ENCODE data around the gene KRT86.
A peak's percentile ranks its signal among the peaks of the same experiment; 100 is the strongest.
"Not testable (repeated sequence)": the region's sequence is repeated elsewhere in the genome, so short reads cannot be mapped to it uniquely, and the experiment has no call there.

Gene KRT86

GRCh38 chr12:52314511-52314910 is 40.1 kb downstream of the KRT86 start:
- DNase-seq = no peak

GRCh38 chr12:52315721-52316120 is 41.3 kb downstream of the KRT86 start:
- DNase-seq = not testable (repeated sequence)

- DNase-seq = no peak
These were observed 41.8 kb downstream of the KRT86 start for GRCh38 chr12:52316290-52316689.

GRCh38 chr12:52316701-52317100 is 42.3 kb downstream of the KRT86 start:
- no peak for DNase-seq

- DNase-seq = no peak
These were observed 43.1 kb downstream of the KRT86 start for GRCh38 chr12:52317468-52318052.

GRCh38 chr12:52318241-52318990 is 44.0 kb downstream of the KRT86 start:
- no peak for DNase-seq

- DNase-seq = no peak
These were observed 44.7 kb downstream of the KRT86 start for GRCh38 chr12:52319097-52319496.

- no peak for DNase-seq
These were observed 46.4 kb downstream of the KRT86 start, which contains the start of gene KRT83 for GRCh38 chr12:52320784-52321400. Gene KRT83, minus strand, starts transcription at chr12:52321398. Its CDS starts 63 bp downstream, at chr12:52321335.

- DNase-seq = peak in 8 of 14 donors; percentile 4 to 40 (median 16)
These were observed 47.0 kb downstream of the KRT86 start for GRCh38 chr12:52321418-52321817.

GRCh38 chr12:52322069-52322468 is 47.6 kb downstream of the KRT86 start:
- no peak for DNase-seq

GRCh38 chr12:52323001-52323400 is 48.6 kb downstream of the KRT86 start:
- DNase-seq = no peak

GRCh38 chr12:52323416-52324152 is 49.1 kb downstream of the KRT86 start:
- no peak for DNase-seq

GRCh38 chr12:52324153-52324444 is 49.7 kb downstream of the KRT86 start:
- no peak for DNase-seq

GRCh38 chr12:52327052-52327829 is 52.8 kb downstream of the KRT86 start:
- peak in 11 of 14 donors; percentile 22 to 55 (median 38) for DNase-seq

- no peak for DNase-seq
These were observed 53.5 kb downstream of the KRT86 start for GRCh38 chr12:52327830-52328500.

GRCh38 chr12:52331039-52331438 is 56.6 kb downstream of the KRT86 start:
- DNase-seq = no peak

GRCh38 chr12:52331833-52332232 is 57.4 kb downstream of the KRT86 start:
- DNase-seq = no peak

GRCh38 chr12:52332381-52332780 is 57.9 kb downstream of the KRT86 start:
- DNase-seq = no peak

GRCh38 chr12:52333321-52333720 is 58.9 kb downstream of the KRT86 start:
- DNase-seq = no peak

- DNase-seq = no peak
These were observed 59.7 kb downstream of the KRT86 start for GRCh38 chr12:52334185-52334584.

GRCh38 chr12:52335598-52336262 is 61.3 kb downstream of the KRT86 start:
- DNase-seq = no peak

All from C1 segment of cervical spinal cord (tissue), 14 donors.